Body of pancreas (tissue), 4 donors: ENCODE data around the gene IL15RA. TPM values are rescaled to one million over a fixed set of nuclear protein-coding genes. Genes with fewer than 3 reads are reported as not detected.
A peak's percentile ranks its signal among the peaks of the same experiment; 100 is the strongest.

Source experiments
- ATAC-seq: fragments of 150-250 bp; one replicate; pipeline ENCODE4 v1.9.1; 2016
- DNase-seq, 4 donors: peaks; one replicate each; pipeline ENCODE4 v3.0.0-alpha.2; 2019
- H3K27ac ChIP-seq, 4 donors: fragments of 200-600 bp; sonication (generic); 1 replicate in 3 of 4; 2 replicates in 1 of 4; pipeline versions ENCODE4 v1.5.1 to v1.6.1; 2016 to 2019; ENCODE audit warnings: mild to moderate bottlenecking in 1 of 4, mixed read lengths in 1 of 4, moderate library complexity in 1 of 4
- H3K27me3 ChIP-seq, 2 donors: fragments of 200-600 bp; sonication (generic); one replicate each; pipeline ENCODE4 v1.6.0; 2016; ENCODE audit warnings: mild to moderate bottlenecking in 1 of 2
- H3K36me3 ChIP-seq, 2 donors: fragments of 200-600 bp; sonication (generic); replicated peaks in 1 of 2; 2 replicates each; pipeline ENCODE4 v1.5.1; 2016; ENCODE audit warnings: low read depth in 2 of 2; ENCODE audit not compliant: insufficient read depth in 1 of 2
- H3K4me1 ChIP-seq: fragments of 200-600 bp; sonication (generic); one replicate; pipeline ENCODE4 v1.6.0; 2016
- H3K4me3 ChIP-seq, 2 donors: fragments of 200-600 bp; sonication (generic); 1 replicate in 1 of 2; 2 replicates in 1 of 2; pipeline ENCODE4 v1.5.1; 2016 to 2019
- H3K9me3 ChIP-seq, 3 donors: fragments of 200-600 bp; sonication (generic); 1 replicate in 2 of 3; 2 replicates in 1 of 3; pipeline ENCODE4 v1.5.1; 2016
- CTCF ChIP-seq, 7 experiments: fragments of 450-650 bp in 4 of 7; fragments of 200-600 bp in 3 of 7; sonication (generic) in 3 of 7; IDR thresholded peaks; one replicate each; pipeline ENCODE4 v1.5.1; 2016 to 2019; ENCODE audit warnings: antibody characterized with exemption in 7 of 7
- POLR2A ChIP-seq, 3 donors: fragments of 450-650 bp; IDR thresholded peaks; one replicate each; pipeline ENCODE4 v1.6.1; 2016; ENCODE audit warnings: antibody characterized with exemption in 3 of 3, mild to moderate bottlenecking in 2 of 3
- WGBS, 2 donors: methylation state at CpG; one replicate each; pipeline ENCODE4 v1.1.5; 2017; 5-methylcytosine and 5-hydroxymethylcytosine counted together
- intact Hi-C: fragments of 100-400 bp; cut with DNase I; formaldehyde crosslinking; loops from one replicate; pipeline ENCODE4 v1.15.1; 2023
- total RNA-seq, 2 donors: library from RNA; depleted of rRNA; stranded (reverse); fragments of >200 nt; gene quantifications; one replicate each; pipeline ENCODE4 v1.1.0, GENCODE V29; 2016

IL15RA gene
- total RNA-seq, 2 donors from 2014 or later = 14.3 to 15.5 TPM

GRCh38 chr10:5959581-5960069, 17.7 kb downstream of the IL15RA start:
- no peak for ATAC-seq
- Histone ChIP-seq H3K9me3 (no peaks in the 10 kb centered on the region), H3K27ac (no peak overlapping the region), H3K27me3 (no peaks in the 10 kb centered on the region), H3K36me3 (peaks cover 0 to 11% of the 10 kb centered on the region in 2 donors), H3K4me3 (no peak overlapping the region), H3K4me1 (peaks cover 11% of the 10 kb centered on the region)
- TF ChIP-seq CTCF (IDR thresholded peaks at IDR 0.05) = no peak
- TF ChIP-seq POLR2A (IDR thresholded peaks at IDR 0.05) = no peak
- intact Hi-C loops = no loop called here
- peak in 1 of 4 donors; percentile 4 for DNase-seq
- 80 to 85% methylated on average over 9 to 10 of the region's 10 CpGs for WGBS, 2 donors

DNA sequence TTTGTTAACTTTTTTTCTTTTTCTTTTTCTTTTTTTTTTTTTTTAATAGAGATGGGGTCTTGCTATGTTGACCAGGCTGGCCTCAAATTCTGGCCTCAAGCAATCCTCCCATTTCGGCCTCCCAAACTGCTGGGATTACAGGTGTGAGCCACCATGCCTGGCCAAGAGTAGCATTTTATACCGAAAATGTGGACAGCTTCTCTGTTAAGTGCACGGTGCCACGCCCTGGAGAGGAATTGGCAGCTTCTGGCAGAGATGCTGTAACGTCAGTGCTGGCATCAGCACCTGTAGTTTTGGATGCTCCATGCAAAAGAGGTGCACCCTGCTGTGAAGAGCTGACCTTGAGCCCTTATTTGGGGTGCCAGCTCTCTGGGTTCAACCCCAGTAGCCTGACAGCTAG, 18.2 kb downstream of the IL15RA start:
- ATAC-seq (no peak), DNase-seq (peak in 1 of 4 donors; percentile 8)
- TF ChIP-seq POLR2A (IDR thresholded peaks at IDR 0.05) (no peak), CTCF (IDR thresholded peaks at IDR 0.05) (no peak)
- no peak overlapping the region for H3K27ac ChIP-seq
- peaks cover 7% of the 10 kb centered on the region for H3K4me1 ChIP-seq
- no peaks in the 10 kb centered on the region for H3K27me3 ChIP-seq
- no peak overlapping the region for H3K4me3 ChIP-seq
- 93% methylated on average over 3 to 5 of the region's 5 CpGs for WGBS, 2 donors
- H3K9me3 ChIP-seq = no peaks in the 10 kb centered on the region
- intact Hi-C loops = no loop called here
- peaks cover 0 to 11% of the 10 kb centered on the region in 2 donors for H3K36me3 ChIP-seq

GRCh38 chr10:5958675-5959074, 18.7 kb downstream of the IL15RA start:
- TF ChIP-seq POLR2A (IDR thresholded peaks at IDR 0.05) (no peak), CTCF (IDR thresholded peaks at IDR 0.05) (no peak)
- Histone ChIP-seq H3K27me3 (no peaks in the 10 kb centered on the region), H3K9me3 (no peaks in the 10 kb centered on the region), H3K4me3 (no peak overlapping the region), H3K4me1 (peaks cover 7% of the 10 kb centered on the region), H3K36me3 (peaks cover 0 to 11% of the 10 kb centered on the region in 2 donors), H3K27ac (no peak overlapping the region)
- no peak for DNase-seq
- ATAC-seq = no peak
- intact Hi-C loops = no loop called here
- WGBS, 2 donors = 71 to 77% methylated on average over 6 of the region's 6 CpGs

GRCh38 chr10:5958077-5958476, 19.3 kb downstream of the IL15RA start:
- H3K27ac ChIP-seq = no peak overlapping the region
- ATAC-seq (no peak), DNase-seq (no peak)
- intact Hi-C loops = no loop called here
- H3K9me3 ChIP-seq = no peaks in the 10 kb centered on the region
- peaks cover 0 to 10% of the 10 kb centered on the region in 2 donors for H3K36me3 ChIP-seq
- no peak for TF ChIP-seq CTCF (IDR thresholded peaks at IDR 0.05)
- TF ChIP-seq POLR2A (IDR thresholded peaks at IDR 0.05) = no peak
- 60 to 75% methylated on average over 2 of the region's 2 CpGs for WGBS, 2 donors
- H3K4me3 ChIP-seq = no peak overlapping the region
- H3K4me1 ChIP-seq = peaks cover 7% of the 10 kb centered on the region
- no peaks in the 10 kb centered on the region for H3K27me3 ChIP-seq
